GM18502 (cell line): ENCODE data around the gene PARVB.
"Not testable (repeated sequence)": the region's sequence is repeated elsewhere in the genome, so short reads cannot be mapped to it uniquely, and the experiment has no call there.

Source experiments
- ATAC-seq: cut with Tn5 transposase; IDR thresholded peaks from one replicate; pipeline ENCODE4 v1.9.1; 2021; ENCODE audit warnings: mild to moderate bottlenecking; ENCODE audit not compliant: unreplicated experiment, poor library complexity

The PARVB gene

DNA sequence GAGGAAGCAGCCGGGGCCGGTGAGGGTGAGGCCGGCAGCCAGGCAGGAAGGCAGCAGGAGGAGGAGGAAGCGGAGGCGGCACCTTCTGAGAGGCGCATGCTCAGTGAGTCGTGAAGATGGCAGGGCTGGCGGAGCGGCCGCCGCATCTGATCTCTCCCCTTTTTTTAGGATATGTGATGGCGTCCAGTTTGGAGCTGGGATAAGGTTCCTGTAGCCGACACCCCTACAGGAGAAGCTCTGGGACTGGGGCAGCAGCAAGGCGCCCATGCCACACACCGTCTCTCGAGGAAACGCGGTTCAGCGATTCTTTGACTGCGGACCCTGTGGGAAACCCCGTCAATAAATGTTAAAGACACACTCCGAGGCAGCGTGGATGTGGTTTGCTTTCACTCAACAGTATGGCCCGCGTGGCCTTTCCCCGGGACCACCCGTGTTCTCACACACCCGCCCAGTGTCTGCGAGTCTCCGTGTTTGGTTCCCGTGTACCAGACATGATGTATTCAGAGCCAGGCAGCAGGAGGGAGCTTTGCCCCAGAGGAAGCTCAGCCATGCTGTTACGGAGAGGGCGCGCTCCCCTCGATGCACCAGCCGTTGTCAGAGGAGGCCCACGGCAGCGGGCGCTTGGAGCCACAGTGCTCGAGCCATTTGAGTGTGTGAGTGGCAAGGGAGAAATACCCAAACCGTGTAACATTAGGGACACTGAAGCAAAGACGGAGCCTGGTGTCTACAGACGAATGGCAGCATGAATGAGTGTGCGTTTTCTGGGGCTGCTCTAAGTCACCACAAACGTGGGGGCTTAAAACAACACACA lies 27.7 kb upstream of the PARVB start:
- peak; percentile 74 for ATAC-seq

DNA sequence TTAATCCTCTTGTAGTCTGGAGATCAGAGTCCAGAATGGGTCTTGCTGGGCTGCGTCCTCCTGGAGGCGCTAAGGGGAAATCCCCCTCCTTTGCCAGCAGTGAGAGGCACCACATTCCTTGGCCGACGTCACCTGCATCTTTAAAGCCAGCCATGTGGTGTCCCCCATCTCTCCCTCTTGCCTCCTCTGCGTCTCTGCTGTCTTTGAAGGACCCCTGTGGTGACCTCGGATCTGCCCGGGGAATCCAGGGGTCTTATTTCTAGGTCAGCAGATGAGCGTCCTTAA lies 27.2 kb upstream of the PARVB start:
- no peak for ATAC-seq

DNA sequence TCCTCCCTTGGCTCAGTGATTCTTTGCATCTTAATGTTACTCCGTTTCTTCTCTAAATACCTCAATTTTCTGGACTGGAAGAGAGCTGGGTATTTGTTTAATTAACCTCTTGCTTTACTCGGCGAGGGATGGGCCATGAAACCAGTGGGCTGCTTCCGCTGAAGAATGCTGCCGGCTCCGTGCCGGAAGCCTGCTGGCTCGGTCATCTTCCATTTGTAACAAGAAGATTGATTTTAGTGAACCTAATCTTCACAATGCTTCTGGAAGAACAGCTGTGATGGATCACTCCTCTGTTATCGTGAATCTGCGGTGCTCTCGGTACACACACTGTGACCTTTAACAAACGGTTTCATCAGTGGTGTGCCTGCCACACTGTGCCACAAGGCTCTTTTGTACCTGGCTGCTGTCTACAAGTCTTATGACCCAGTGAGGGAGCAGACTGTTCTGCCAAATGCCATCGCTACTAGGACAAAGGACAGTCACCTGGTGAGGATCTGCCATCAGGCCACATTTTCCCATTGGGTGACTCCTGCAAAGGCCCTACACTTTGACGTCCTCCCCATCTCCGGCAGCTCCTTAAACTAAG lies 25.3 kb upstream of the PARVB start:
- ATAC-seq = no peak

DNA sequence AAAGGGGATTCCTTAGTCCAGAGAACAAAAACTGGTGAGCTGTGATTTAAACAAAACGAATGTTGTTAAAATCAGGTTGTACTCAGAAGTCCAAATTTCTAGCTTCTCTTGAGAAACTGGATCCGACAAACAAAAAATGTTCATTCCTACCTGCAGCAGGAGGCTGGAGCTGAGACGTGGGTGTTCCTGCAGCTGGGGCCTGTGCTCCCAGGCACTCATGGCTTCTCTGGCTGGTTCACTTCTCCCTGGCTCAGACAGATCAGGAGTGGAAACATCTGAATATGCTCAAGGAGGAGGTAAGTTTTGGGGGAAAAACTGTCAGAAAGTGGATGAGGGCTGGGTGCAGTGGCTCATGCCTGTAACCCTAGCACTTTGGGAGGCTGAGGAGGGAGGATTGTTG lies 24.7 kb upstream of the PARVB start:
- no peak for ATAC-seq

DNA sequence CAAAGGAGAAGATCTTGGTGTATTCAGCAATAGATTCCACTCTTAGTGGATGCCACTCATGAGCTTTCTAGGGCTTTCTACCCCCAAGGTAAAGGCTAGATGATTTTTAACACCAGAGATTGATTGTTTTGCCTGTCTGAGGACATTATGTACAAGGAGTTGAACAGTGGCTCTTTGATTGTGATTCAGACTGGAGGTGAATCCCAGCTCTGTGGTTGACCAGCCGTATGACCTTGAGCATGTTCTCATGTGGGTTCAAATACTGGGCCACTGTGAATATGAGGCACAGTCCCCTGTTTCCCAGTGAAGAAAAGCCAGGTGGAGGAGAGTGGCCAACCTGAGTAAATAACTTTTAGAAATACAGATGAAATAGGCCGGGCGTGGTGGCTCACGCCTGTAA lies 24.0 kb upstream of the PARVB start:
- no peak for ATAC-seq

DNA sequence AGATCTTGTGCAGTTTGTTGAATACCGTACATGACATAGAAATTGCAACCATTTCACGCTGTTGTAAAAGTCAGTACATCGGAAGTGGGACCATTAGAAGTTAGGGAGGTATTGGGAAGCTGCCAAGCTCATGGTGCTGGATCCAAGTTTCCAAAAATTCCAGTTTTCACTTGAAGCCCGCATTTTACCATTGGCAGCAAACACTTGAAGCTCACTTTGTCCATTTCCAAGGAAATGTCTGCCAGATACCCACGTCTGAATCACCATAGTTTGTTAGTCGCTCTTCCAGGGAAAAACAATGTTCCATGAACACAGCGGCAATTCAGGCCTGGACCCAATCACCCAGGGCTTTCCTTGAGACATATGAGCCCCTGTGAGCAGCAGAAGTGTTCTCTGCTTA lies 22.6 kb upstream of the PARVB start:
- no peak for ATAC-seq

DNA sequence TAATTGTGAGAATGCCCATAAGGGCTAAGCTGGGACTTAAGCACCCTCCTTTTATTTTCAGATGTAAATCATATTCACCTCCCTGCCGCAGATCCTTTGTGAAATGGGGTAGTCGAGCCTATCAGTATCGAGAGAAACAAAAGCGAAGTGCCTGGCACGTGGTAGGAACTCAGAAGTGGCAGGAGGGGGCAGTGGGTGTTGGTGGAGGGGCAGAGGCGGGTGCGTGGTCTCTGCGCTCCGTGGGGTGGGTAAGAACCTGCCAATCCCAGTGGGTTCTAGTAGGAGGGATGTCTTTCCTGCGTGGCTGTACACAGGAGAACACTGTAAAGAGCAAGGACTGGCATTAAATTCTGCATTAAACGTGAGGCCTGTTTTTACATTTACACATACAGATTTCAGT lies 21.8 kb upstream of the PARVB start:
- ATAC-seq = no peak

DNA sequence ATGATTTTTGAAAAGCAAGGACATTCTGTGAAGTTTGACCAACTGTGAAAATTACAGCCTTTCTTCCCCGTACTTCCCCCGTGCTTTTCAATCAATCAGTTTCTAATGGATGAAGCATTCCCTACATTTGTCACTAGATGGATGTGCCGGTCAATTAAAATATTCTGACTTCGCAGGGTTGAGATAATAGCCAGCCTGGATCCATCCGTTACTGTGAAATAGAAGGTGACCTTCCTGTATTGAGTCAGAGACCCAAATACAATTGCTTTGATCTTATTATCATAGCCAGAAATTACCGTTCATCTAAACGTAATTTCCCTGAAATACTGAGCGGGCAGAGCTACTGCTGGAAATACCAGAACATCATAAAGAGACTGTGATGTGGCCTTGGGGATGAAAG lies 21.1 kb upstream of the PARVB start:
- no peak for ATAC-seq

DNA sequence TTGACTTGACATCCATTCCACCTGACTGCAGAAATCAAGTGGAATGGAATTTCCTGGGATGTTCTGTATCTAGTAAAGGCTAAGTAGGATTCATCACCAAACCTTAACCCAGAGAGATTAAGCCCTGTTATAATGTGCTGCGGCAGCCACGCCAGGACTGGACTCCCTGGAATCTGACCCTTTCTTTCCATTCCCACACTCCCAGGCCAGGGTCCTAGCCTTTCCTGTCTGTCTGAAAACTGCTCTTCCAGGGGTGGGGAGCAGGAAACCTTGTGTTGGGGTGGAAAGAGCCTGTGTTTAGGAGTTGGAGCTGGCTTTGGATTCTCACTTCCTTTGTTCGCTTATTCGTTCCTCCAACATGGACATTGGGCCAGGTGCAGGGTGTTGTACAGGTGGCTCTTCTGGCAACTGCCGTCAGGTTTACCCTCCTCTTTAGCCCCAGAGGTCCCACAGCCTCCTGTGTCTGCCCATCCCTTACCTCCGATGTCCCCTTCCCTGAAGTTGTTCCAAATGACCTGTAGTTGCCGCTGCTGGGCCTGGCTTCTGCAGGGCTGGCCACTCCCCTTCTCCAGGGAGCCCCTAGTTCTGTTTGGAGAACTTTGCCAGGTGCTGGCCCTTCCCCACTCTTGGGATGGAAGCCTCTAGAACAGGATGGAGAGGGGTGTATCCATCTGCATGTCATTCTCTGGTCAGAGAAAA lies 20.5 kb upstream of the PARVB start:
- no peak for ATAC-seq

DNA sequence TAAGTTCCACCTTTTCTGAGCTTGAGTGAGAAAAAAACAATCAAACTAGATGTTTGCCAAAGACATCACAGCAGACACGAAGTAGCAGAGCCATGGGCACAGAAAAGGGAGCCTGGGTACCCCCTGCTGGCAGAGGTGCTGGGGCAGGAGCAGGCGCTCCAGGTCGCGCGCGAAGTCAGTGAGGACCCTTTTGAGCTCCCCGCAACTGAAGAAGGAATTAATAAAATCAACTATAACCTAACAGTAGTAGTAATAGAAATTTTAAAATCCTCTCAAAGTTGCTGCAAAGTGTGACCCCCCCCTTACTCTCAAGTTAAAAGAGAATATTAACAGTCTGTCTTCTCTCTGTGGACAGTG lies 20.0 kb upstream of the PARVB start:
- no peak for ATAC-seq

DNA sequence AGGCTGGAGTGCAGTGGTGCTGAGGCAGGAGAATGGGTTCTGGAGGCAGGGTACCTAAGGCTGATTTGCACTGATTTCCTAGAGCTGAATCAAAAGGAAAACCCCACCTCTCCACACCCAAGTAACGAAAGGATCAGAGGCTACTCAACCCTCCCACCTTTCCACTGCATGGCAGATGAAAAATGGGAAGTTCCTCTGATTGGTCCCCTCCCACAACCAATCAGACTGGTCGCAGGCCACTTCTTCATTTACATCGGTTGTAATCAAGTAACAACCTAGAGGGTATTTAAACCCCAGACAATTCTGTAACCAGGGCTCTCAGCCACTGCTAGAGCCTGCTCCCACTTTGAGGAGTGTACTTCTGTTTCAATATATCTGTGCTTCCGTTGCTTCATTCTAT lies 18.6 kb upstream of the PARVB start:
- no peak for ATAC-seq

DNA sequence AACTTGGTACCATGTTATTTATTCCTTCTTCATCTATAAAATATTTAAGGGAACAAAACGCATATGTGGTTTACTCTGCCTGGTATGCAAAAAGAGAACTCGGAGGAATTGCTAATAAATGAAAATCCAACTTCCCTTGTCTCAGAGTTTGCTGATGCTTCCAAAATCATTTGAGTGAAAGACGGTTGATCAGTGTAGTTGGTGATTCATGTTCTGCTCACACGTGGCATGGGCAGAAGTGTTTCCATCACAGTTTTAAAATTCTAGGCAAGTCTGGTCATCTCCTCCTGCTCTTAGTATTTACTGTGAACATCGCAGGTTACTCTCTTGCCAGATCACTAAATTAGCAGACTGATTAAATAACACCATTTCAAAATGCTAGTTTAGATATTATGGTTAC lies 11.9 kb upstream of the PARVB start:
- ATAC-seq = no peak

DNA sequence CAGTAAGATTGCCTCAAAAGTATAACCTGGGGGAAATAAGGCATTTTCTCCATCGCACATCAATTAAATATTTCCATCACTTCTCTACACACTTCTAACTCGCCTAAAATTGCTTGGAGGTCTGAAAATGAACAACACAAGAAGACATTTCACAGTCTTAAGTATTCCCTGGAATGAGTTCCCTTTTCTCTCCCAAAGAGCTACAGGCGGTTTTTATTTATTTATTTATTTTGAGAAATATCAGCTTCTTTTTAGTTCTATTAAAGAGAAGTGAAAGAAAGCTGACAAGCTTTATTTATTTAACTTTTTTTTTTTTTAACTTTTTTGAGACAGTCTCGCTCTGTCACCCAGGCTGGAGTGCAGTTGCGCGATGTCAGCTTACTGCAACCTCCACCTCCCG lies 11.5 kb upstream of the PARVB start:
- ATAC-seq = no peak

DNA sequence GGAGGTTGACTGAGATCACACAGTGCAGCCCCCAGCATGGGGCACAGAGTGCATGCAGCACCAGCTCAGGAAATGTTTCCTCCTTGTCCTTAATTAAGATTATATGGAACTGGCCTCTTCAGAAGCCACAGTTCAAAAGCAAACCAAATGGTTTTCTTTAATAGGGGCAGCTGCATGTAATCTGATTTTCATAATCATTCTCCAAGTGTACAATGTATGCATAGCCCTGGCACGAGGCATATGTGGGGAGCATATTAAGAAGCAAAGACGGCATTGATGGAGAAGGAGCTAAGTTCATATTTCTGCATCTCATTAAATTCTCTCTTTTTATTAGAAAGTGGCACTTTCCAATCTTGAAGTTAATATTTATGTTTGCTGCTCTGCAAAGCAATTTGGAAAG lies 9.9 kb upstream of the PARVB start:
- ATAC-seq = no peak

DNA sequence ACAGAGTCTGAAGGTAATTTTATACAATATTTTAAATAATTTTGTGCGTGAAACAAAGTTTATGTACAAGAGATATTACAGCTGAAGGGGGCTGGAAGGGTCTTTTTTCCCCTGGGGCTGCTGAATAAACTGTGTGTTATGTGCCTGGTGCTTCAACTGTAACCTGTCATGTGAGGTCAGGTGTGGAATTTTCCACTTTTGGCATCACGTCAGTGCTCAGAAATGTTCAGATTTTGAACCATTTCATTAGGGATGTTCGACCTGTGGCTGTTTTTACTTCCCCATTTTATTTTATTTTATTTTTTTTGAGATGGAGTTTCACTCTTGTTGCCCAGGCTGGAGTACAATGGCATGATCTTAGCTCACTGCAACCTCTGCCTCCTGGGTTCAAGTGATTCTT lies 7.5 kb upstream of the PARVB start:
- ATAC-seq = not testable (repeated sequence)

DNA sequence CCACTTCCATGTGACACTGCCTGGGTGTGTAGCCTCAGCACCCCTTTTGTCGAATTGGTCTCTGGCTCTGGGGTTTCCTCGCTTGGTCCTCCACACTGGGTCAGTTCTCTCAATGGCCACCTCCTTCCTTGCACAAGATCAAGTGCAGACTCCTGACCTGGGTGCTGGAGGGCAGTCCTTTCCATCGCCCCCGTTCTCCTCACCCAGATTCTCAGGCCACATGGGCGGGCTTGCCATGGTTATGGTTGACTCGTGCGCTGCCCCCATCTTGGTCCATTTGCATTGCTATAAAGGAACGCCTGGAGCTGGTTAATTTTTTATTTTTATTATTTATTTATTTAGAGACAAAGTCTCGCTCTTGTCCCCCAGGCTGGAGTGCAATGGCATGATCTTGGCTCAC lies 5.5 kb upstream of the PARVB start:
- ATAC-seq = no peak

DNA sequence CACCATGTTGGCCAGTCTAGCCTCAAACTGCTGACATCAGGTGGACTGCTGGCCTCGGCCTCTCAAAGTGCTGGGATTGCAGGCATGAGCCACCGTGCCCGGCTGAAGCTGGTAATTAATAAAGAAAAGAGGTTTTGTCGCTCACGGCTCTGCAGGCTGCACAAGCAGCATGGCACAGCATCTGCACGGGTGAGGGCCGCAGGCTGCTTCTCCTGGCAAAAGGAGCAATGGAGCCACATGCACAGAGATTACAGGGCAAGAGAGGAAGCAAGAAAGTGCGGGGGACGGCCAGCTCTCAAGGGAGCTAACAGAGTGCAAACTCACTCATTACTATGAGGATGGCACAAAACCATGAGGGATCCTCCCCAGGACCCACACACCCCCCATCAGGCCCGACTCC lies 4.7 kb upstream of the PARVB start:
- ATAC-seq = no peak

DNA sequence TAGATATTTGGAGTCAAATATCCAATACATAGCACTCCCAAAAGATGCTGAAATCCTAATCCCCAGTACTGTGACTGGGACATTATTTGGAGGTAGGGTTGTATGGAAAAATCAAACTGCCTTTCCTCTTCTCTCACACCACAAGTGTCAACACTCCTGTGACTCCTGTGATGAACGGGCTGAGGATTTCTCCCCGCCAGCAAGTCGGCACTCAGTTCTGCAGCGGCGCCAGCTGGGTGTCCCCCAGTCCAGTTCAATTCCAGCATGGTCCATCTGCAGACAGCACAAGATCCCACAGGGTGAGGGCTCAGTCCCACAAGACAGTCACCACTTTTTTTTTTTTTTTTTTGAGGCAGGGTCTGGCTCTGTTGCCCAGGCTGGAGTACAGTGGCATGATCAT lies 4.3 kb upstream of the PARVB start:
- no peak for ATAC-seq

DNA sequence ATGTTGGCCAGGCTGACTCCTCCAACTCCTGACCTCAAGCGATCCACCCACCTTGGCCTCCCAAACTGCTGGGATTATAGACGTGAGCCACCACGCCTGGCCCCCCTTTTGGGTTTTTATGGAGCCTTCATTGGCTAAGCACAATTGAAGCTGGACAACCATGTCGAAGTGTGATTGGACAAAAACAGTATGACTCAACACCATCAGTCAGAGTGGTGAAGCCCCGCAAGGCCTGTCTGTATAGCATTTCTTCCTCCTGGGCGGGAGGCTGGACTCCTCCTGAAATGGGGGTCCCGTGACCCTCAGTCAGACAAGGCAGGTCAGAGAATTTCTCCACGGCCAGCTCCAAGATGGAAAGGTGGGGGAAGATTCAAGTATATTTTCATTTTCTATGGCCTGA lies 3.1 kb upstream of the PARVB start:
- no peak for ATAC-seq

DNA sequence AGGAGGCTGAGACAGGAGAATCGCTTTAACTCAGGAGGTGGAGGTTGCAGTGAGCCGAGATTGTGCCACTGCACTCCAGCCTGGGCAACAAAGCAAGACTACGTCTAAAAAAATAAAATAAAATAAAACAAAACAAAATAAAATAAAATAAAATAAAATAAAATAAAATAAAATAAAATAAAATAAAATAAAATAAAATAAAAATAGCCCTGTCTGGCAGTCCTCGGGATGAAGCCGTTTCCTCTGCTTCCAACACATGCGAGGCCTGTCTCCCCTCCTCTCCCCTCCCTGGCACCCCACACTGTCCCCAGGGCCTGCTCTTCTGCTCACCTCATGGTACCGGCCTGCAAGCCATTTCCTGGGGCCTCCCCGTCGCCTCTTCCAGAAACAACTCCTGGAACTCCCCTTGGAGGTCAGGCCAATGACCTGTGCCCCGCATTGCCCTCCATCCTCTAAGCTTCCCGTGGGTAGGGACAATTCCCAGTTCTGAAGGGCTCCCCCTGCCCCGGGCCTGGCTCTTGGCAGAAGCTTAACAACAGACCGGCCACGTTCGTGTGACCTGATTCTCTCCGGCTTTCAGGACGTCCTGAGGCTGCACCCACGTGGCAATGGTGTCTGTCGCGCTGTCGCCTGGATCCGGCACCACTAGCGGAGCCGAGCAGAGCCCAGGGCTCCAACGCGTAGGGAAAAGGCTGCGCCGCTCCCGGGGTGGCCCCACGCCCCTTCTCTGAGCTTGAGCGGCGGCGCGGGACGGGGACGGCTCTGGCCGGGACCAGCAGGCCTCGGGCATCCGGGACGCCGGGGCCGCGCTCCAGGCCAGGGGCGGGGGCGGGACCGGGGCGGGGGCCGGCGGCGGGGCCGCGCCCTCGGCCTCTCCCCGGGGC lies 456 bp upstream of the PARVB start:
- no peak for ATAC-seq
